H1 (cell line): Measurements from ENCODE around the gene MIR17HG. TPM values are rescaled to one million over a fixed set of nuclear protein-coding genes. Genes with fewer than 3 reads are reported as not detected.

ENCODE experiments used
- ASH2L ChIP-seq: fragments of 200-600, 300-600 bp; sonication (generic); IDR thresholded peaks from one replicate; pipeline ENCODE4 v1.7.1; 2017; ENCODE audit warnings: low read length
- KDM5A ChIP-seq: fragments of 200-600 bp; IDR thresholded peaks from 2 replicates; pipeline ENCODE4 v1.7.1; 2012; ENCODE audit warnings: mild to moderate bottlenecking, low read length, inconsistent platforms, mixed read lengths
- polyA plus RNA-seq, 7 experiments: library from polyadenylated mRNA; depleted of rRNA in 3 of 7; stranded (reverse) in 5 of 7; unstranded in 2 of 7; fragments of >200 nt in 5 of 7; fragments of 200-250 nt in 2 of 7; gene quantifications; 1 replicate in 5 of 7; 2 replicates in 1 of 7; 4 replicates in 1 of 7; pipeline versions ENCODE4 v1.2.1 to v1.2.3, GENCODE V29; 2011 to 2013; ENCODE audit warnings: missing spikeins in 2 of 7, mixed read lengths in 2 of 7
- total RNA-seq: library from RNA; stranded (reverse); fragmentation: NEBNext Ultra II Directional; extraction: Animal tissue kit (Norgen Biotek cat#: 25700); gene quantifications from 2 replicates; pipeline ENCODE4 v1.2.1, GENCODE V29; 2021

Gene MIR17HG
- total and polyA plus RNA-seq, 2 of the 8 experiments (the other 6 are each of a cell fraction or from before 2014, with no cell fraction given): 11.5 to 36.9 TPM

DNA sequence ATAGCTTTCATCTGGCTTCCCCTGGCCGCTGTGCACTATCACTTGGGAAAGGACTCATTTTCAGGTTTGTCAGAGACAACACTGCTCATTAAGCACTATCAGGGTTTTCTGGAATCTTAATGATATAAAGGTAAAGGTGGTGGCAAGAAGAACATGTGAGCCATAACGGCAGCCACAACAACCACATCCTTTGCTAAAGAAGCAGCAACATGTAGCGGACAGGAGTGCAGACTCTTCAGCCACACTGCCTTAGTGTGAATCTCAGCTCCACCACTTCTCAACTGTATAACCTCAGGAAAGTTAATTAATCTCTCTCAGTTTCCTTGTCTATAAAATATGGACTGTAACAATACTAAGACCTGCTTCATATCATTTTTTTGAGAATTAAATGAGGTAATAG, 24.1 kb upstream of the MIR17HG start (continued):
- TF ChIP-seq KDM5A (no peak), ASH2L (no peak)
- TF ChIP-seq, all 59 proteins: peak for 0
